Measurements from ENCODE around the gene TRAF2.
"Not testable (repeated sequence)": the region's sequence is repeated elsewhere in the genome, so short reads cannot be mapped to it uniquely, and the experiment has no call there.

GRCh38 chr9:136841646-136842379, 44.5 kb upstream of the TRAF2 start:
- TF ChIP-seq CTCF, POLR2A (IDR thresholded peaks at IDR 0.05): not testable (repeated sequence)
